GM12892 (cell line): ENCODE data around the gene TMEM8B.

Experiments
- POLR2A ChIP-seq: IDR thresholded peaks from 2 replicates; pipeline ENCODE4 v1.6.1; 2011; ENCODE audit warnings: low read depth, low read length, control low read depth
- POLR2AphosphoS5 ChIP-seq: IDR thresholded peaks from 2 replicates; pipeline ENCODE4 v1.6.1; 2011; ENCODE audit warnings: low read depth, low read length, control low read depth
- TAF1 ChIP-seq: IDR thresholded peaks from 2 replicates; pipeline ENCODE4 v1.6.1; 2011; ENCODE audit warnings: low read depth, mild to moderate bottlenecking, control low read depth, low read length, borderline replicate concordance

DNA sequence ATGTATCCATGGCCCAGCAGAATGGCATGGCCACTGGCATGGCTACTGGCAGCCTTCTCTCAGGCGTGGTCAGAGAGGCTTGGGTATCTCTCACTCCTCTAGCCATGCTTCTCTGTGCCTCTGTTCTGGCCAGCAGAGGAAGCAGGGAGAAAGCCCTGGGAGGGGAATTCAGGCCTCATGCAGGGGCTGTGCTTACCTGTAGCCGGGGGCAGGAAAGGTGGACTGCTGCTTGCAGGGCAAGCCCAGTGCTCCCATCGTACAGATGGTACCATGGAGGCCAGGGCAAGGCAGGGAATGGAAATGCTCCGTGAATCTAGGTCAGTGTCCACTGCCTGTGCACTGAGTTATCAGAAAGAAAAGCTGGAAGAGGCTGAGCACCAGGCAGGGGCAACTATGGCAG, 38.5 kb downstream of the TMEM8B start:
- TF ChIP-seq POLR2A (no peak), POLR2AphosphoS5 (no peak), TAF1 (no peak)
